ENCODE measurements around the gene XAB2. TPM values are rescaled to one million over a fixed set of nuclear protein-coding genes. Genes with fewer than 3 reads are reported as not detected.
"Not testable (repeated sequence)": the region's sequence is repeated elsewhere in the genome, so short reads cannot be mapped to it uniquely, and the experiment has no call there.

Gene XAB2
- total and polyA plus RNA-seq, 10 donors, result 31.8 to 52.2 (median 42.7) TPM

DNA sequence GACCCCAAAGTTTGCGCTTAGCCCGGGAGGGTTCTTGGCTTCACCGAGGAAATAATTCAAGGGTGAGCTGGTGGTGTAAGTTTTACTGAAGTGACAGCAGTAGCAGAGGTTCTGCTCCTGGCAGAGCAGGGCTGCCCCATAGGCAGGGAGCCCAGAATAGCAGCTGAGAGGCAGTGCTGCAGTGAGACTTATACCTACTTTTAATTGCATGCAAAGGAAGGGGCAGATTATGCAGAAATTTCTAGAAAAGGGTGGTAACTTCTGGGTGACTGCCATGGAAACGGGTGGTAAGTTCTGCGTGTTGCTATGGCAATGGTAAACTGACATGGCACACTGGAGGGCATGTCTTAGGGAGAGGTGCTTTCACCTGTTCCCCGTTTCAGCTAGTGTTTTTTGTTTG lies 51.2 kb downstream of the XAB2 start:
- DNase-seq, result no peak
- H3K36me3 ChIP-seq, result no peaks in the 10 kb centered on the region
- no peak for TF ChIP-seq POLR2A (IDR thresholded peaks at IDR 0.05)
- no peak for TF ChIP-seq POLR2AphosphoS5 (IDR thresholded peaks at IDR 0.05)
- TF ChIP-seq CTCF (IDR thresholded peaks at IDR 0.05 in 8 of 11, conservative IDR thresholded peaks at IDR 0.05 in 3 of 11), result no peak
- H3K4me3 ChIP-seq, result no peak overlapping the region
- no peak overlapping the region for H3K27ac ChIP-seq
- H3K27me3 ChIP-seq (replicated peaks in 1 of 7), result peaks cover 0 to 6% (median 0%) of the 10 kb centered on the region in 7 donors
- 65 to 77% (median 68%) methylated on average over 6 of the region's 6 CpGs for WGBS, 5 donors
- H3K4me1 ChIP-seq, result no peaks in the 10 kb centered on the region
- intact Hi-C loops (cut with DNase I; ENCODE audit: low total_unique reads), result no loop called here
- H3K9me3 ChIP-seq, result no peaks in the 10 kb centered on the region

- DNase-seq; H3K27me3 ChIP-seq (replicated peaks in 1 of 7); H3K4me1 ChIP-seq; intact Hi-C loops (cut with DNase I; ENCODE audit: low total_unique reads); H3K4me3 ChIP-seq; H3K27ac ChIP-seq; H3K9me3 ChIP-seq; H3K36me3 ChIP-seq: not testable (repeated sequence)
- whole genome bisulfite sequencing, 5 donors, result 88 to 100% (median 95%) methylated on average over 1 of the region's 1 CpG
Measured at GRCh38 chr19:7577422-7577821, 51.9 kb downstream of the XAB2 start.

- Histone ChIP-seq H3K27me3 (replicated peaks in 1 of 7) (peaks cover 0 to 6% (median 0%) of the 10 kb centered on the region in 7 donors), H3K36me3 (no peaks in the 10 kb centered on the region), H3K9me3 (no peaks in the 10 kb centered on the region), H3K27ac (no peak overlapping the region), H3K4me3 (no peak overlapping the region), H3K4me1 (no peaks in the 10 kb centered on the region)
- TF ChIP-seq POLR2A (IDR thresholded peaks at IDR 0.05) (no peak), POLR2AphosphoS5 (IDR thresholded peaks at IDR 0.05) (no peak), CTCF (IDR thresholded peaks at IDR 0.05 in 8 of 11, conservative IDR thresholded peaks at IDR 0.05 in 3 of 11) (no peak)
- 61 to 78% (median 68%) methylated on average over 9 of the region's 9 CpGs for whole genome bisulfite sequencing, 5 donors
- intact Hi-C loops (cut with DNase I; ENCODE audit: low total_unique reads), result no loop called here
- no peak for DNase-seq
Measured at GRCh38 chr19:7575434-7576040, 53.8 kb downstream of the XAB2 start.

- WGBS, 5 donors, result 81 to 90% (median 90%) methylated on average over 5 of the region's 5 CpGs
Measured at GRCh38 chr19:7570761-7571160, 58.6 kb downstream of the XAB2 start.

More at GRCh38 chr19:7570761-7571160, 58.6 kb downstream of the XAB2 start:
- Histone ChIP-seq H3K4me3 (no peak overlapping the region), H3K27ac (no peak overlapping the region), H3K36me3 (no peaks in the 10 kb centered on the region), H3K9me3 (no peaks in the 10 kb centered on the region), H3K27me3 (replicated peaks in 1 of 7) (no peaks in the 10 kb centered on the region), H3K4me1 (peaks cover 0 to 6% (median 5%) of the 10 kb centered on the region in 6 donors)
- TF ChIP-seq POLR2AphosphoS5 (IDR thresholded peaks at IDR 0.05) (no peak), CTCF (IDR thresholded peaks at IDR 0.05 in 8 of 11, conservative IDR thresholded peaks at IDR 0.05 in 3 of 11) (no peak)
- no peak for DNase-seq
- intact Hi-C loops (cut with DNase I; ENCODE audit: low total_unique reads), result no loop called here

Small RNA genes lying within 50 kb of the gene (microRNA-seq; reads per million reads assigned to microRNA genes)
- gene MIR6792, result 0 reads per million in 3 donors

Small RNA genes lying within 50 kb of the gene (small RNA-seq; reads per million reads assigned to genes)
- gene MIR6792, result 0 reads per million in 4 donors

Other genes with a start within 250 kb of the XAB2 start
- 1 to 10 TPM; 2.3 to 9.6 (median 5.2) TPM for gene PEX11G, start 140.5 kb downstream of the XAB2 start, total RNA-seq
- 1 to 10 TPM; 3.4 to 7.8 (median 4.0) TPM for gene PEX11G, start 140.5 kb downstream of the XAB2 start, polyA plus RNA-seq
- gene ZNF358, start 113.4 kb downstream of the XAB2 start, total RNA-seq, result 10 to 100 TPM; 22.8 to 50.5 (median 43.6) TPM
- gene ZNF358, start 113.4 kb downstream of the XAB2 start, polyA plus RNA-seq, result 10 to 100 TPM; 23.8 to 44.6 (median 30.6) TPM
- gene MCOLN1, start 106.9 kb downstream of the XAB2 start, total RNA-seq, result 100 to 1,000 TPM in 6 of 7 donors, 10 to 100 TPM in 1; 76.9 to 166 (median 131) TPM
- 100 to 1,000 TPM in 1 of 3 donors, 10 to 100 TPM in 2; 25.1 to 106 (median 68.5) TPM for gene MCOLN1, start 106.9 kb downstream of the XAB2 start, polyA plus RNA-seq
- gene PNPLA6, start 93.8 kb downstream of the XAB2 start, total RNA-seq, result 100 to 1,000 TPM; 125 to 225 (median 151) TPM
- 100 to 1,000 TPM in 2 of 3 donors, 10 to 100 TPM in 1; 51.0 to 142 (median 130) TPM for gene PNPLA6, start 93.8 kb downstream of the XAB2 start, polyA plus RNA-seq
- gene CAMSAP3, start 33.7 kb downstream of the XAB2 start, total RNA-seq, result 1 to 10 TPM in 3 of 7 donors, under 1 TPM in 4; 0.28 to 1.5 (median 0.85) TPM
- gene CAMSAP3, start 33.7 kb downstream of the XAB2 start, polyA plus RNA-seq, result under 1 TPM; 0.52 to 0.77 (median 0.76) TPM
- 10 to 100 TPM in 6 of 7 donors, 1 to 10 TPM in 1; 8.7 to 94.5 (median 77.3) TPM for gene PET100, start 248 bp upstream of the XAB2 start, total RNA-seq
- gene PET100, start 248 bp upstream of the XAB2 start, polyA plus RNA-seq, result 100 to 1,000 TPM; 111 to 130 (median 125) TPM
- 1 to 10 TPM in 6 of 7 donors, not detected in 1; 1.5 to 2.7 (median 2.0) TPM for gene PCP2, start 4.2 kb upstream of the XAB2 start, total RNA-seq
- gene PCP2, start 4.2 kb upstream of the XAB2 start, polyA plus RNA-seq, result 1 to 10 TPM; 2.5 to 5.9 (median 3.5) TPM
- 100 to 1,000 TPM; 144 to 455 (median 185) TPM for gene STXBP2, start 7.6 kb upstream of the XAB2 start, total RNA-seq
- 100 to 1,000 TPM in 1 of 3 donors, 10 to 100 TPM in 2; 58.8 to 198 (median 94.4) TPM for gene STXBP2, start 7.6 kb upstream of the XAB2 start, polyA plus RNA-seq
- 10 to 100 TPM in 4 of 7 donors, 1 to 10 TPM in 3; 5.4 to 44.0 (median 12.4) TPM for gene RETN, start 39.5 kb upstream of the XAB2 start, total RNA-seq
- gene RETN, start 39.5 kb upstream of the XAB2 start, polyA plus RNA-seq, result 10 to 100 TPM; 26.0 to 60.6 (median 51.1) TPM
- gene MCEMP1, start 47.5 kb upstream of the XAB2 start, total RNA-seq, result 10 to 100 TPM; 12.9 to 95.6 (median 28.7) TPM
- 10 to 100 TPM in 2 of 3 donors, 1 to 10 TPM in 1; 3.9 to 23.7 (median 11.7) TPM for gene MCEMP1, start 47.5 kb upstream of the XAB2 start, polyA plus RNA-seq
- 10 to 100 TPM; 47.2 to 88.5 (median 77.4) TPM for gene TRAPPC5, start 51.3 kb upstream of the XAB2 start, total RNA-seq
- 100 to 1,000 TPM in 2 of 3 donors, 10 to 100 TPM in 1; 94.3 to 159 (median 128) TPM for gene TRAPPC5, start 51.3 kb upstream of the XAB2 start, polyA plus RNA-seq
- gene FCER2, start 72.6 kb upstream of the XAB2 start, total RNA-seq, result 100 to 1,000 TPM in 1 of 7 donors, 10 to 100 TPM in 6; 26.4 to 121 (median 47.0) TPM
- gene FCER2, start 72.6 kb upstream of the XAB2 start, polyA plus RNA-seq, result 100 to 1,000 TPM in 2 of 3 donors, 10 to 100 TPM in 1; 48.0 to 108 (median 105) TPM
- 1 to 10 TPM in 3 of 7 donors, under 1 TPM in 3, not detected in 1; 0.34 to 4.0 (median 0.88) TPM for gene CLEC4G, start 102.6 kb upstream of the XAB2 start, total RNA-seq
- 1 to 10 TPM in 2 of 3 donors, under 1 TPM in 1; 0.50 to 1.3 (median 1.0) TPM for gene CLEC4G, start 102.6 kb upstream of the XAB2 start, polyA plus RNA-seq
- 10 to 100 TPM in 2 of 7 donors, 1 to 10 TPM in 5; 1.1 to 22.2 (median 2.2) TPM for gene CD209, start 118.0 kb upstream of the XAB2 start, total RNA-seq
- under 1 TPM; 0.42 to 0.56 (median 0.46) TPM for gene CD209, start 118.0 kb upstream of the XAB2 start, polyA plus RNA-seq
- 1 to 10 TPM in 1 of 7 donors, under 1 TPM in 1, not detected in 5; 0.89 to 3.3 TPM for gene CLEC4M, start 133.7 kb upstream of the XAB2 start, total RNA-seq
- gene CLEC4M, start 133.7 kb upstream of the XAB2 start, polyA plus RNA-seq, result under 1 TPM in 2 of 3 donors, not detected in 1; 0.12 to 0.26 TPM
- 10 to 100 TPM in 5 of 7 donors, 1 to 10 TPM in 2; 8.6 to 22.8 (median 13.8) TPM for gene EVI5L, start 200.7 kb upstream of the XAB2 start, total RNA-seq
- 1 to 10 TPM; 3.7 to 9.3 (median 3.7) TPM for gene EVI5L, start 200.7 kb upstream of the XAB2 start, polyA plus RNA-seq
- under 1 TPM in 4 of 7 donors, not detected in 3; 0.09 to 0.43 (median 0.21) TPM for gene PRR36, start 244.8 kb upstream of the XAB2 start, total RNA-seq
- gene PRR36, start 244.8 kb upstream of the XAB2 start, polyA plus RNA-seq, result under 1 TPM; 0.02 to 0.06 (median 0.06) TPM